ENCODE measurements around the gene NDEL1. TPM values are rescaled to one million over a fixed set of nuclear protein-coding genes. Genes with fewer than 3 reads are reported as not detected.

The NDEL1 gene
- total RNA-seq, 1 experiment from 2014 or later: 38.4 TPM

DNA sequence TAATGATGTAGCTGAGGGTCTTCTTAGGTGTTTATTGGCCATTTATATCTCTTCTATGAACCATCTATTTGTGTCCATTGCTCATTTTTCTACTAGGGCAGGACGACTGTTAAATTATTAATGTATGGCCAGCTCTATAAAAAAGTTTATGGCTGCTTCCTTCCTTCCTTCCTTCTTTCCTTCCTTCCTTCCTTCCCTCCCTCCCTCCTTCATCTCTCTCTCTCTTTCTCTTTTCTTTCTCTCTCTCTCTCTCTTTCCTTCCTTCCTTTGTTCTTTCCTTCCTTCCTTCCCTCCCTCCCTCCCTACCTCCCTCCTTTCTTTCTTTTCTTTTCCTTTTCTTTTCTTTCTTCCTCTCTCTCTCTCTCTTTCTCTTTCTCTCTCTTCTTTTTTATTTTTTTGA lies 17.2 kb upstream of the NDEL1 start:
- WGBS (ENCODE audit: extremely low coverage, insufficient read length, low lambda C conversion rate): no CpG with 5 or more reads among the region's 1 CpG
- H3K9me3 Mint-ChIP-seq: no peaks in the 10 kb centered on the region
- H4K91ac ChIP-seq (ENCODE audit: insufficient read length, low read depth, low read length): no peak overlapping the region
- H4K5ac ChIP-seq (ENCODE audit: insufficient read length, low read depth, low read length): no peak overlapping the region
- H3K9me3 ChIP-seq (ENCODE audit: control insufficient read depth, low read depth, low read length): no peaks in the 10 kb centered on the region
- H3K79me2 ChIP-seq (ENCODE audit: insufficient read depth, low read length): no peaks in the 10 kb centered on the region
- no peak overlapping the region for H3T11ph ChIP-seq (ENCODE audit: low read length)
- no peak overlapping the region for H4K8ac ChIP-seq (replicated peaks; ENCODE audit: insufficient read length, low read depth, low read length)
- H3K4me1 Mint-ChIP-seq: no peaks in the 10 kb centered on the region
- no peaks in the 10 kb centered on the region for H3K4me1 ChIP-seq (ENCODE audit: insufficient read depth, low read length)
- no peaks in the 10 kb centered on the region for H3K79me1 ChIP-seq (ENCODE audit: insufficient read depth, low read depth, low read length, poor library complexity, severe bottlenecking)
- H2BK15ac ChIP-seq (ENCODE audit: low read depth, low read length): no peak overlapping the region
- no peaks in the 10 kb centered on the region for H4K20me1 ChIP-seq (ENCODE audit: control insufficient read depth, insufficient read depth, insufficient read length)
- H3K23ac ChIP-seq (ENCODE audit: insufficient read length, low read depth, low read length): no peak overlapping the region
- peaks cover 15% of the 10 kb centered on the region for H3K27me3 Mint-ChIP-seq (ENCODE audit: low read depth)
- H3K27ac ChIP-seq (ENCODE audit: insufficient read length, low read depth, low read length): no peak overlapping the region
- H2BK120ac ChIP-seq (ENCODE audit: low read depth, low read length, poor library complexity, severe bottlenecking): no peak overlapping the region
- H3K4me2 ChIP-seq (ENCODE audit: insufficient read depth, insufficient read length, low read length): no peak overlapping the region
- H2BK20ac ChIP-seq (ENCODE audit: low read depth, low read length, poor library complexity, severe bottlenecking): no peak overlapping the region
- H3K4me3 Mint-ChIP-seq: no peak overlapping the region
- no peaks in the 10 kb centered on the region for H3K36me3 Mint-ChIP-seq (ENCODE audit: insufficient read depth in 1 of 3, low read depth in 3 of 3)
- H3K27me3 ChIP-seq (ENCODE audit: insufficient read depth, low read length): no peaks in the 10 kb centered on the region
- no peak for DNase-seq
- no peak overlapping the region for H2BK12ac ChIP-seq (ENCODE audit: insufficient read length, low read depth, low read length)
- no peak overlapping the region for H2AK5ac ChIP-seq (ENCODE audit: insufficient read length, low read length)
- H3K9ac ChIP-seq (ENCODE audit: extremely low read depth, insufficient read length, low read length): no peak overlapping the region
- no peaks in the 10 kb centered on the region for H3K23me2 ChIP-seq (ENCODE audit: insufficient read length, low read depth, low read length, poor library complexity, severe bottlenecking)
- no peak overlapping the region for H2BK5ac ChIP-seq (ENCODE audit: insufficient read length, low read length)
- no peak for TF ChIP-seq CTCF (conservative IDR thresholded peaks at IDR 0.05)
- no peak overlapping the region for H3K56ac ChIP-seq (ENCODE audit: insufficient read length, low read depth, low read length)
- H2AFZ ChIP-seq (ENCODE audit: low read length): no peak overlapping the region
- no peak overlapping the region for H3K27ac Mint-ChIP-seq
- H3K4ac ChIP-seq (ENCODE audit: low read depth, low read length): no peak overlapping the region
- no peak overlapping the region for H3K14ac ChIP-seq (ENCODE audit: insufficient read depth, low read length)
- no peak overlapping the region for H3K18ac ChIP-seq (ENCODE audit: insufficient read length, low read depth, low read length)

Data from H9 (cell line).